Rectal smooth muscle tissue (tissue), 1 donor: Measurements from ENCODE around the gene RASA1.

Source experiments
- H3K27ac ChIP-seq: one replicate; pipeline ENCODE4 v1.7.0; 2013; ENCODE audit warnings: low read depth, low read length, inconsistent platforms
- H3K27me3 ChIP-seq: one replicate; pipeline ENCODE4 v1.7.0; 2013; ENCODE audit warnings: low read length; ENCODE audit not compliant: control insufficient read depth, insufficient read depth
- H3K36me3 ChIP-seq: one replicate; pipeline ENCODE4 v1.7.0; 2013; ENCODE audit warnings: low read length; ENCODE audit not compliant: control insufficient read depth, insufficient read depth
- H3K4me1 ChIP-seq: one replicate; pipeline ENCODE4 v1.7.0; 2013; ENCODE audit warnings: low read length; ENCODE audit not compliant: control insufficient read depth, insufficient read depth
- H3K4me3 ChIP-seq: one replicate; pipeline ENCODE4 v1.7.0; 2013; ENCODE audit warnings: low read length
- H3K9ac ChIP-seq: one replicate; pipeline ENCODE4 v1.7.0; 2013; ENCODE audit warnings: low read length

Gene RASA1

DNA sequence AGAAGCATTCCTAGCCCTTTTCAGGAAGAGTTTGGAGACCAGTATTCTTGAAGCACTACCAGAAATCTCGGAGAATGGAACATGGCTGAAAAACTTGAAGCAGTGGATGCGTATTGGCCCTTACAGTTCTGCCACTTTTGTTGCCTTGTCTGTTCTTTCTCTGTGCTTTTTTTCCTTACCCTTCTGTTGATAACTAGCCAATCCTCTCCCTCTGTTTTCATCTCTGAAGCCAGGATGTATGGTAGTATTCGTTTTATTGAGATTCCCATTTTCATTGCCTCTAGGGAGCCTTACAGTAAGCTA, 145.6 kb downstream of the RASA1 start:
- peak overlapping the region; percentile 67 for H3K4me3 ChIP-seq
- peaks cover 4% of the 10 kb centered on the region for H3K36me3 ChIP-seq
- H3K4me1 ChIP-seq: peaks cover 2% of the 10 kb centered on the region
- H3K27ac ChIP-seq: peak overlapping the region; percentile 99
- peak overlapping the region; percentile 19 for H3K9ac ChIP-seq
- H3K27me3 ChIP-seq: no peaks in the 10 kb centered on the region

DNA sequence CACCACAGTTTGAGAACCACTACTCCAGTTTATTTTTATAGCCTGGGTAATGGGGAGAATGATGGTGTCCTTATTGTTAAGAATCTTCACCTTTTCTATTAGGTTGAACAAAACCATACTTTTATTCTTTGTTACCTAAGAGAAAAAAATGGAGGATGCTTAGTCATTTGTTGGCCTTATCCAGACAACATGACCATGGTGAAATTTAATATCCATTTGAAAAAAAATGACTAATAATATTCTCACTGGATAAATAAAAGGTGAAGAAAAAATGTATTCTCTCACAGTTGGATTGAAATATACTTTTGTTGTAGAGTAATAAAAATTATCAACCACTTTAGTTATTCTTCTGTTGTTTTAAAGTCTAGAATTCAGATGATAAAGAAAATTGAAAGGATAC, 150.8 kb downstream of the RASA1 start:
- Histone ChIP-seq H3K4me3 (no peak overlapping the region), H3K36me3 (no peaks in the 10 kb centered on the region), H3K4me1 (no peaks in the 10 kb centered on the region), H3K9ac (no peak overlapping the region), H3K27ac (no peak overlapping the region), H3K27me3 (no peaks in the 10 kb centered on the region)

DNA sequence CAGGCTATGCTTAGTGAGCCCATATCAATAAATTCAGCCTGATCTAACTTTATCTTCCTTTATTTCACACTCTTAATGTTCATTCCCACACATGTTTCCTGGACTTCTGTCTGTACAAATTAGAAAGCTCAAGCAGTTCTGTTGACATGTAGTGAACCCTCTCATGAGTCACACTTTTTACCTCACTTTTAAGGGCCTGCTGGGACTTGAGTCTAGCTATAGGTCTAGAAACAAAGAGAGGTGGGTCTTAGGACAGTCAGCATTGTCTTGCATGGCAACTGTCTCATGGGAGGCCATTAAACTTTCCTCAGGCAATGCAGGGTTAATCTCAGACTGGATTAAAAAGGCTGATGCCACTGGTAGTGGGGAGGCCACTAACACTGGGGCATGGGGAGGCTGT, 153.6 kb downstream of the RASA1 start:
- no peak overlapping the region for H3K4me3 ChIP-seq
- no peak overlapping the region for H3K9ac ChIP-seq
- H3K4me1 ChIP-seq: no peaks in the 10 kb centered on the region
- no peaks in the 10 kb centered on the region for H3K27me3 ChIP-seq
- no peak overlapping the region for H3K27ac ChIP-seq
- H3K36me3 ChIP-seq: no peaks in the 10 kb centered on the region

DNA sequence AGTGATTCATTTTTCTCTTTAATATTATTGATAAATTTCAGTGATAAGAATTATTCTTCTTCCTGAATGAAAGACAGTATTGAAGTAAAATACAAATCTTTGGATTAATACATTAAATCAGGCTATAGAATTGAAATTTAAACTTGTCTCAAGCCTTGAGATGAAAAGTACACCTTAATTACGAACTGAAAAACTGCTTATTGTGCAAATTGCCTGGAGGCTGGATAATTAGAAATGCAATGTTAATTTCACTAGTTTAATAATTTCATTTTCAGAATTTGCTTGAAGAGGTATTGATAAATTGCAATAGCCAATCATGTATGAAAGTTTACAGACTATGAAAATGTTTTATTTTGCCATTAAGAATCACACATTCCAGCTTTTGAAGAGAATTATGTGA, 156.1 kb downstream of the RASA1 start:
- no peak overlapping the region for H3K9ac ChIP-seq
- no peak overlapping the region for H3K27ac ChIP-seq
- no peak overlapping the region for H3K4me3 ChIP-seq
- H3K27me3 ChIP-seq: no peaks in the 10 kb centered on the region
- no peaks in the 10 kb centered on the region for H3K36me3 ChIP-seq
- H3K4me1 ChIP-seq: no peaks in the 10 kb centered on the region

DNA sequence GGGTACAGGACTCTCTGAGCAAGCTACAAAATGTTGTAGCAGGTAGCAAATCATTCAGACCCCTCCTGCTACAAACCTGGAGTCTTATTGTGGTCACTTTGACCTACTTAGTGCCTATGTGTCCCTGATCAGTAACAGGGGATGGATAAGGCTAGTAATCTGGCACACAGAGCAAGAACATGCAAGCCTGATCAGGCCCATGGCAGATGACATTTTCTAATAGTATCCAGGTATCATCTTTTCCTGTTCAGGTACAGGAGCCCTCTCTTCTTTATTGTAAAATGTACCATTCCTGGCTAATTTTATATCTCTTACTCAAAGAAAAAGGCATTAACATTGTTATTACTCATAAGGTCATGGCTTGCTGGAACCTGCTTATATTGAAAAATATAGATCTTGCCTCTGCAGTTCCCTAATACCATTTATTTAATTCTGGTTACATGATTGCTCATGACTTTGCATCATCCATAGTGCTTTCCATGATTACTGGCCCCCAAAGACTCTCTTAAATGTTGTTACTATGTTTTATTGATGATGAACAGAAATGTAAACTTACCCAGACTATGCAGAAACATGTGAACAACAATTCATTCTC, 163.3 kb downstream of the RASA1 start:
- Histone ChIP-seq H3K27ac (no peak overlapping the region), H3K27me3 (no peaks in the 10 kb centered on the region), H3K36me3 (no peaks in the 10 kb centered on the region), H3K4me3 (no peak overlapping the region), H3K4me1 (no peaks in the 10 kb centered on the region), H3K9ac (no peak overlapping the region)

DNA sequence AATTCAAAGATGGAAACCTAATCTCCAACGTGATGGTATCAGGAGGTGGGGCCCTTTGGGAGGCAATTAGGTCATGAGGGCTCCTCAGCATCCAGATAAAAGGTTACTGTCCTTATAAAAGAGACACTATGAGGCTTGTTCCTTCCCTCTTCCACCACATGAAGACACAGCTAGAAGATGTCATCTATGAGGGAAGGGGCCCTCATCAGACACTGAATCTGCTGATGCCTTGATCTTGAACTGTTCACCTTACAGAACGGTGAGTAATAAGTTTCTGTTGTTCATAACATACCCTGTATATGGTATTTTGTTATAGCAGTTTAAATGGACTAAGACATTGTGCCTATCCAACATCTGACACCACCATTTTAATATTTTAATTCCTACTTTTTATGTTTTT, 164.8 kb downstream of the RASA1 start:
- Histone ChIP-seq H3K27ac (no peak overlapping the region), H3K4me3 (no peak overlapping the region), H3K4me1 (no peaks in the 10 kb centered on the region), H3K27me3 (no peaks in the 10 kb centered on the region), H3K36me3 (no peaks in the 10 kb centered on the region), H3K9ac (no peak overlapping the region)

DNA sequence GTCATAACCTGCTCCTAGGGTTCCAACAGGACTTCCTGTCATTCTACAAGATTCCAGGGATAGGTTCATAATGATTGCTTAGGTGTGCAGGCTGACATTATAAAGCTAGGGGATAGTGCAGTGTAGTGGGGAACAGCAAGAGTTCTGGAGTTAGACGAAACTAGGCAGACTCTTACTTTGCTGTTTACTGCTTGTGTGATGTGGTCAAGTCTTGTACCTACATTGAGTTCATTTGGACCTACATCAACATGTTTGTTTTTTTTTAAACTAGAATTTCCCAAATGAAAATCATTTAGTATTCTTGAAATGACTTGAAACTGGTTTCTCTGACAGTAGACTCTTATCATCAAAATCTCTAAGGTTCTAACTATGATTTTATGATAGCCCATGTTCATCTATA, 166.3 kb downstream of the RASA1 start:
- Histone ChIP-seq H3K4me1 (no peaks in the 10 kb centered on the region), H3K27me3 (no peaks in the 10 kb centered on the region), H3K27ac (no peak overlapping the region), H3K36me3 (no peaks in the 10 kb centered on the region), H3K4me3 (no peak overlapping the region), H3K9ac (no peak overlapping the region)

DNA sequence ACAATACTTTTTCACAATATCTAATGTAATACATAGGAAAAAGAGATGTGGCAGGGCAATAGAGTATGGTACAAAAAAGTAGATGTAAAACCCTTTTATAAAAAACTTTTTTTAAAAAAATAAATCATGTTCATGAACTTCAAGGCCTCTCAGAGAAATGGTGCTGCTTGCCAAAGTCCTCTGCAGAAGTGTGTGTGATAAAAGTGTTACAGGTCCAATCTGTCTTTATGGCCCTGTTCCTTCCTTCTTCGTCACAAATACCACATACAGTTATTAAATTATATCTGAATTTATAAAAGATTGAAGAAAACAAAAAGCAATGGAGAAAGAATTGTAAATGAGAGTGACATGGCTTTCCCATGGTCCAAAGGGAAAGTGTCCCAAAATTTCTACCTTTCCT, 166.8 kb downstream of the RASA1 start:
- H3K27ac ChIP-seq: no peak overlapping the region
- H3K9ac ChIP-seq: no peak overlapping the region
- no peak overlapping the region for H3K4me3 ChIP-seq
- H3K36me3 ChIP-seq: no peaks in the 10 kb centered on the region
- no peaks in the 10 kb centered on the region for H3K27me3 ChIP-seq
- H3K4me1 ChIP-seq: no peaks in the 10 kb centered on the region

DNA sequence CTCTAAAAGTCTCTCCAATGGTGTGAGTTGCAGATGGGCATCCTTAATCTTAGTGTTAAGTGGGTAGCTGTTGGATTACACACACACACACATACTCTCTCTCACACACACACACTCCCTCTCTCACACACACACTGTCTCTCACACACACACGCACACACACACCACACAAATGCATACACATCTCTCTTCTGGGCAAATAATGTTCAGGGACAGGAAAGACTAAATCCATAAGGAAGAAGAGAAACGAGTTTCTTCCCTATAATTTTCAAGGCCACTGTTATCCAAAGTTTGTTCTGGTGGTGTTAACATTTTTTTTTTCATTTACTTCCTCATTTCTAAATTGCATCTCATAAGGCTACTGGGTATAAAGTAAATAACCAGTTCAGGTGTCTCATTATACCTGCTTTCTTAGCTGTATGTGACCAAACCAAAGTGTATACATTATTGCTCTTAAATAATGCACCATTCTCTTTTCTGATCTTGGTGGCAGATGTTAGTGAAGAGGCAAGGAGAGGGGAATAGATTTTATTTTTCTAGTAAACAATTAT, 167.5 kb downstream of the RASA1 start:
- H3K9ac ChIP-seq: no peak overlapping the region
- H3K4me3 ChIP-seq: no peak overlapping the region
- H3K27me3 ChIP-seq: no peaks in the 10 kb centered on the region
- no peaks in the 10 kb centered on the region for H3K36me3 ChIP-seq
- H3K4me1 ChIP-seq: no peaks in the 10 kb centered on the region
- no peak overlapping the region for H3K27ac ChIP-seq

DNA sequence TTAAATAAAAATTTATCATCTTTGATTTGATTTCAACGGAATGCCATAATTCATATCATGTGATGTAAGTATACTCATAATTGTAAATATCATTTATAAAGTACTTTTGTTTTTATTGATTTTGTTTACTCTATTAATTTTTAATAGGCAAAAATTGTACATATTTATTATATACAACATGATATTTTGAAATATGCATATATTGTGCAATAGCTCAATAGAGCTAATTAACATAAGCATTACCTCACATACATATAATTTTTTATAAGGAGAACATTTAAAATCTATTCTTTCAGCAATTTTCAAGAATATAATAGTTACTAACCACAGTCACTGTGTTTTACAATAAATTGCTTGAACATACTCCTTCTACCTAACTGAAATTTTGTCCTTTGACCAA, 170.0 kb downstream of the RASA1 start:
- H3K9ac ChIP-seq: no peak overlapping the region
- no peak overlapping the region for H3K4me3 ChIP-seq
- no peaks in the 10 kb centered on the region for H3K27me3 ChIP-seq
- H3K27ac ChIP-seq: no peak overlapping the region
- no peaks in the 10 kb centered on the region for H3K4me1 ChIP-seq
- no peaks in the 10 kb centered on the region for H3K36me3 ChIP-seq

DNA sequence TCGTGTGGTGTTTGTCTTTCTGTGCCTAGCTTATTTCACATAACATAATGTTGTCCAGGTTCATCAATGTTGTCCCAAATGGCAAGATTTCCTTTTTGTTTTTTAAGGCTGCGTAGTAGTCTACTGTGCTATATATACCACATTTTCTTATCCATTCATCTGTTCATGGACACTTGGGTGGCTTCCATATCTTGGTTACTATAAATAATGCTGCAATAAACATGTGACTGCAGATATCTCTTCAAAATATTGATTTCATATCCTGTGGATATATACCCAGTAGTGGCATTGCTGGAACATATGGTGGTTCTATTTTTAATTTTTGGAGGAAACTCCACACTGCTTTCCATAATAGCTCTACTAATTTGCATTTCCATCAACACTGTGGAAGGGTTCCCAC, 170.5 kb downstream of the RASA1 start:
- no peak overlapping the region for H3K4me3 ChIP-seq
- H3K27ac ChIP-seq: no peak overlapping the region
- H3K36me3 ChIP-seq: no peaks in the 10 kb centered on the region
- H3K4me1 ChIP-seq: no peaks in the 10 kb centered on the region
- H3K9ac ChIP-seq: no peak overlapping the region
- no peaks in the 10 kb centered on the region for H3K27me3 ChIP-seq
